GM12891 (cell line): Measurements from ENCODE around the gene C21orf91.

Experiments used
- PAX5 ChIP-seq: IDR thresholded peaks from 2 replicates; pipeline ENCODE4 v1.6.1; 2011; ENCODE audit warnings: low read length, moderate library complexity, mild to moderate bottlenecking; ENCODE audit not compliant: insufficient read depth, severe bottlenecking
- POLR2A ChIP-seq: IDR thresholded peaks from 2 replicates; pipeline ENCODE4 v1.6.1; 2011; ENCODE audit warnings: low read depth, low read length, control low read depth
- POLR2AphosphoS5 ChIP-seq: IDR thresholded peaks from 2 replicates; pipeline ENCODE4 v1.6.1; 2011; ENCODE audit warnings: low read depth, low read length, control low read depth
- POU2F2 ChIP-seq: IDR thresholded peaks from 2 replicates; pipeline ENCODE4 v1.6.1; 2011; ENCODE audit warnings: low read depth, mild to moderate bottlenecking, control low read depth, low read length, moderate library complexity
- SPI1 ChIP-seq: IDR thresholded peaks from 2 replicates; pipeline ENCODE4 v1.6.1; 2011; ENCODE audit warnings: low read depth, low read length, control low read depth
- TAF1 ChIP-seq: IDR thresholded peaks from 2 replicates; pipeline ENCODE4 v1.6.1; 2011; ENCODE audit warnings: low read depth, low read length, control low read depth

DNA sequence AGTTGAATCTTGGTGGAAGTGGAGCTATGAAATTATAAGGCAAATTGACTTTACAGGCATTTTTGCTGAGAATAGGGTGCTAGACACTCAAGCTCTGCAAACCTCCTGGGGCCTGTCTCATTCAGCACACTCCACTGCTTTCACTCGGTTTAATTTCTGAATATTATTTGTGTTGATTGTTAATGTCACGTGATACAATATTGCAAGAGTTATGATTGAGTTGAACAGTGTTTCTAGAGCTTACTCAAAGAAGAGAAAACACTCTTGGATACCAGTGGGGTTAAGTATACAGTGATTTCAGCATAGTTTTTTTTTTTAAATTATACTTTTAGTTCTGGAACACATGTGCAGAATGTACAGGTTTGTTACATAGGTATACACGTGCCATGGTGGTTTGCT is 49.7 kb downstream of the C21orf91 start:
- TF ChIP-seq TAF1 (no peak), POLR2A (no peak), POLR2AphosphoS5 (no peak), PAX5 (no peak), SPI1 (no peak), POU2F2 (no peak)
